Measurements from ENCODE around the gene TMEM240.
A peak's percentile ranks its signal among the peaks of the same experiment; 100 is the strongest.
"Not testable (repeated sequence)": the region's sequence is repeated elsewhere in the genome, so short reads cannot be mapped to it uniquely, and the experiment has no call there.

TMEM240 gene

DNA sequence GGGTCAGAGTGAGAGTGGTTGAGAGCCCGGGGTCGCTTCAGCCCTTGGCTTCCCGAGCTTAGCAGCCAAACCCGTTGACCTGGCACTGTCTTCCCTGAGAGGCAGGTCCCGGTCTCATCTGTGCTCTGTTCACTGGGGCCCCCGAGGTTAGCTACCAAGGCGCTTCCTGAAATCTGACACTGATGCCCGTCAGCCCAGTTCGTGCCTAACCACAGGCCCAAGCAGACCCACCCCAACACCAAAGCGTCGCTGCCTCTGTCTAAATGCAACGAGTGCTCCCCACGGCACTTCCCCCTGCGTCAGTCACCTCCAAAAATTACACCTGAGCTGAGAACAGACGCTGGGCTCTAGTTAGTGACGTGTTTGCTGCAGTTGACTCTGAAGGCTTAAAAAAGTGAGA lies 26.0 kb downstream of the TMEM240 start:
- H3K36me3 ChIP-seq (ENCODE audit: insufficient read depth, low read length); H3K27ac ChIP-seq (ENCODE audit: low read depth, low read length); H3K4me3 ChIP-seq (ENCODE audit: low read depth in 1 of 2, low read length in 2 of 2); H3K4me1 ChIP-seq (ENCODE audit: insufficient read depth, low read length); H3K9ac ChIP-seq (ENCODE audit: low read length); H3K9me3 ChIP-seq (ENCODE audit: low read length); H3K27me3 ChIP-seq (ENCODE audit: control insufficient read depth in 1 of 2, insufficient read depth in 2 of 2, low read length in 2 of 2): not testable (repeated sequence)

DNA sequence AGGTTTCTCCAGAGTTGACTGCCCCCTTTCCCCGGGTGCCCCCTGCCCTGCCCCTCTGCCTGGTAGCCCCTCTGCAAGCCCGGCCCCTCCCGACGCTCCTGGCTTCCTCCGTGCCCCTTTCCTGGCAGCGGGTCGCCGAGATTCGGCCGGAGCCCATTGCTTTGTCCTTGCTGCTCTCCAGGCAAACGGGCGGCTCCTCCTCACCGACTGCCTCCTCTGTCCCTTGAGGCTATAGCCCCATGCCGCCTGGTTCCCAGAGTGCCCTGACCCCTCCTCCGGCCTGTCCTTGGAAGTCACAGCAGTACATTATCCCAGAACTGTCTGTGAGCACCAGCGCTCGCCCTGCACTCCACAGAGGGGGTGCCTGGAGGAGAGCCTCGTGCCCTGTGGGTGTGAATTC lies 26.7 kb downstream of the TMEM240 start:
- not testable (repeated sequence) for H3K4me1 ChIP-seq (ENCODE audit: insufficient read depth, low read length); H3K9ac ChIP-seq (ENCODE audit: low read length); H3K36me3 ChIP-seq (ENCODE audit: insufficient read depth, low read length); H3K4me3 ChIP-seq (ENCODE audit: low read depth in 1 of 2, low read length in 2 of 2); H3K27ac ChIP-seq (ENCODE audit: low read depth, low read length); H3K27me3 ChIP-seq (ENCODE audit: control insufficient read depth in 1 of 2, insufficient read depth in 2 of 2, low read length in 2 of 2); H3K9me3 ChIP-seq (ENCODE audit: low read length)

GRCh38 chr1:1512425-1512824 lies 28.0 kb downstream of the TMEM240 start:
- H3K27me3 ChIP-seq (ENCODE audit: control insufficient read depth in 1 of 2, insufficient read depth in 2 of 2, low read length in 2 of 2); H3K9ac ChIP-seq (ENCODE audit: low read length); H3K36me3 ChIP-seq (ENCODE audit: insufficient read depth, low read length); H3K4me1 ChIP-seq (ENCODE audit: insufficient read depth, low read length); H3K27ac ChIP-seq (ENCODE audit: low read depth, low read length); H3K9me3 ChIP-seq (ENCODE audit: low read length); H3K4me3 ChIP-seq (ENCODE audit: low read depth in 1 of 2, low read length in 2 of 2): not testable (repeated sequence)

- no peaks in the 10 kb centered on the region for H3K9me3 ChIP-seq (ENCODE audit: low read length)
- H3K9ac ChIP-seq (ENCODE audit: low read length): peak within 1 kb of the TSS; percentile 78
- H3K27ac ChIP-seq (ENCODE audit: low read depth, low read length): peak within 1 kb of the TSS; percentile 88
Measured at GRCh38 chr1:1511533-1512285, 28.7 kb downstream of the TMEM240 start, which contains the start of gene ATAD3A. Gene ATAD3A, plus strand, starts transcription at chr1:1512162. Its CDS starts 107 bp downstream, at chr1:1512269.

GRCh38 chr1:1510912-1511532 lies 29.4 kb downstream of the TMEM240 start:
- Histone ChIP-seq H3K27me3 (ENCODE audit: control insufficient read depth in 1 of 2, insufficient read depth in 2 of 2, low read length in 2 of 2) (no peaks in the 10 kb centered on the region), H3K9me3 (ENCODE audit: low read length) (no peaks in the 10 kb centered on the region), H3K27ac (ENCODE audit: low read depth, low read length) (peak overlapping the region; percentile 88), H3K4me1 (ENCODE audit: insufficient read depth, low read length) (peaks cover 7% of the 10 kb centered on the region), H3K36me3 (ENCODE audit: insufficient read depth, low read length) (no peaks in the 10 kb centered on the region), H3K9ac (ENCODE audit: low read length) (peak overlapping the region; percentile 78), H3K4me3 (ENCODE audit: low read depth in 1 of 2, low read length in 2 of 2) (peak overlapping the region; percentile 79 to 81)

More at GRCh38 chr1:1511533-1512285, 28.7 kb downstream of the TMEM240 start, which contains the start of gene ATAD3A:
- peaks cover 7% of the 10 kb centered on the region for H3K4me1 ChIP-seq (ENCODE audit: insufficient read depth, low read length)
- H3K36me3 ChIP-seq (ENCODE audit: insufficient read depth, low read length): no peaks in the 10 kb centered on the region
- H3K27me3 ChIP-seq (ENCODE audit: control insufficient read depth in 1 of 2, insufficient read depth in 2 of 2, low read length in 2 of 2): no peaks in the 10 kb centered on the region
- peak within 1 kb of the TSS; percentile 79 to 81 for H3K4me3 ChIP-seq (ENCODE audit: low read depth in 1 of 2, low read length in 2 of 2)

DNA sequence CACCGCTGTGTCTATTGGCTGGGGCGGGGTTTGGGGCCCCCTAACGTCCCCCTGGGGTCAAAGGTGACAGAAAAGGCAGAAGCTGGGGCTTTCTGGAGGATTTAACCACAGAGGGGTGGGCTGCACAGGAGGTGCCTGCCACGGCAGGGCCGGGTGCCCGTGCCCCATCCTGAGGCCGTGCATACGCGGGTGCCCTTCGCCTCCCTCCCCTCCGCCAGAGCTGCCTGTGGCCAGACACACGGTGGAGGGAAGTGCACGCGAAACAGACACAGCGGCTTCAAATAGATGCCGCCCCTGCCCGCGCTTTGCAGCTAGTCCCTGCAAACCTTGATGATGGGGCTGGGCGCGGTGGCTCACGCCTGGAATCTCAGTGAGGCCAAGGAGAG lies 31.0 kb downstream of the TMEM240 start:
- H3K27ac ChIP-seq (ENCODE audit: low read depth, low read length); H3K4me3 ChIP-seq (ENCODE audit: low read depth in 1 of 2, low read length in 2 of 2); H3K9me3 ChIP-seq (ENCODE audit: low read length); H3K4me1 ChIP-seq (ENCODE audit: insufficient read depth, low read length); H3K36me3 ChIP-seq (ENCODE audit: insufficient read depth, low read length); H3K27me3 ChIP-seq (ENCODE audit: control insufficient read depth in 1 of 2, insufficient read depth in 2 of 2, low read length in 2 of 2); H3K9ac ChIP-seq (ENCODE audit: low read length): not testable (repeated sequence)

DNA sequence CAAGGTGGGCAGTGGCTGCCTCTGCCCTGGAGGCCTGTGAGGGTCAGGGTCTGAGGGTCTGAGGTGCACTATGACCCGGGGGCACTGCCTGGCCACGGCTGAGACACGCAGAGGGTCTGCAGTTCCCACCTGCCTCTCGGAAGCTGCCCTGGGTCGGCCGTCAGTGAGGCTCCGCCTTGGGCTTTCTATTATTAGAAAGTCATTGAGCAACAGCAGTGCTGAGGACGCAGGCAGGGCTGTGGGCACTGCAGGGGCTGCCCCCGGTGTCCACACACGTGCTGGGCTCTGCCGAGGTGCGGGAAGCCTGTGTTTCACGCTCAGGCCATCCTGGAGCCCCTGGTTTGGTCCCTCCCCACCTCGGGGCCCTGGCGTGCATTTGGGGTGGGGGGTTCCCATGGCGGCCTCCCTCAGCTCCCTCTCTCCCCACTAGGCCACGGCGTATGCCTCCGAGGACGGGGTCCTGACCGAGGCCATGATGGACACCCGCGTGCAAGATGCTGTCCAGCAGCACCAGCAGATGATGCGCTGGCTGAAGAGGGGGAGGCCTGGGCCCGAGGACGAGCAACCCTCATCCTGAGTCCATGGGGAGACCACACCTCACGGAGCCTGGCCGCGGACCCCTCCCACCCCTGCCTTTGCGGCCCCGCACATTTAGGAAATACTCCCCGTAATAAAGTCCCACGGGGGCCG lies 31.5 kb downstream of the TMEM240 start:
- H3K9me3 ChIP-seq (ENCODE audit: low read length); H3K9ac ChIP-seq (ENCODE audit: low read length); H3K4me3 ChIP-seq (ENCODE audit: low read depth in 1 of 2, low read length in 2 of 2); H3K36me3 ChIP-seq (ENCODE audit: insufficient read depth, low read length); H3K27me3 ChIP-seq (ENCODE audit: control insufficient read depth in 1 of 2, insufficient read depth in 2 of 2, low read length in 2 of 2); H3K27ac ChIP-seq (ENCODE audit: low read depth, low read length); H3K4me1 ChIP-seq (ENCODE audit: insufficient read depth, low read length): not testable (repeated sequence)

DNA sequence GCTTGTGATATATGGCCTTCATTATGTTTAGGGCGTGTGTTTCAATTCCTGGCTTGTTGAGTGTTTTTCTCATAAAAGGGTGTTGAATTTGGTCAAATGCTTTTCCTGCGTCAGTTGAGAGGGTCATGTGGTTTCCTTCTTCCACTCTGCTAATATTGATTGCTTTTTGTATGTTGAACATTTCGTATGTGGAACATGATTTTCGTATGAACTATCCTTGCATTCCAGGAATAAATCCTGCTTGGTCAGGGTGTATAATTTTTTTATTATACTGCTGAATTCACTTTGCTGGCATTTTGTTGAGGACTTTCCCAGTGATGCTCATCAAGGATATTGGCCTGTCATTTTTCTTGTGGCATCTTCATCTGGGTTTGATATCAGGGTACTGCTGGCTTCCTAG lies 33.1 kb downstream of the TMEM240 start:
- no peaks in the 10 kb centered on the region for H3K9me3 ChIP-seq (ENCODE audit: low read length)
- H3K4me1 ChIP-seq (ENCODE audit: insufficient read depth, low read length): peaks cover 7% of the 10 kb centered on the region
- H3K27ac ChIP-seq (ENCODE audit: low read depth, low read length): no peak overlapping the region
- no peak overlapping the region for H3K4me3 ChIP-seq (ENCODE audit: low read depth in 1 of 2, low read length in 2 of 2)
- H3K9ac ChIP-seq (ENCODE audit: low read length): no peak overlapping the region
- no peaks in the 10 kb centered on the region for H3K36me3 ChIP-seq (ENCODE audit: insufficient read depth, low read length)
- H3K27me3 ChIP-seq (ENCODE audit: control insufficient read depth in 1 of 2, insufficient read depth in 2 of 2, low read length in 2 of 2): no peaks in the 10 kb centered on the region

DNA sequence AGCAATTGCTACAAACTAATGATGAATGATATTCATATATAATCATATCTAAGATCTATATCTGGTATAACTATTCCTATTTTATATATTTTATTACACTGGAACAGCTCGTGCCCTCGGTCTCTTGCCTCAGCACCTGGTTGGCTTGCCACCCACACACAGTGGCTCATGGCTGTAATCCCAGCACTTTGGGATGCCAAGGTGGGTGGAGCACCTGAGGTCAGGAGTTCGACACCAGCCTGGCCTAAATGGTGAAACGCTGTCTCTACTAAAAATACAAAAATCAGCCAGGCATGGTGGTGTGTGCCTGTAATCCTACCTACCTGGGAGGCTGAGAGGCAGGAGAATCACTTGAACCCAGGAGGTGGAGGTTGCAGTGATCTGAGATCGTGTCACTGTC lies 34.6 kb downstream of the TMEM240 start:
- not testable (repeated sequence) for H3K36me3 ChIP-seq (ENCODE audit: insufficient read depth, low read length); H3K4me3 ChIP-seq (ENCODE audit: low read depth in 1 of 2, low read length in 2 of 2); H3K27me3 ChIP-seq (ENCODE audit: control insufficient read depth in 1 of 2, insufficient read depth in 2 of 2, low read length in 2 of 2); H3K27ac ChIP-seq (ENCODE audit: low read depth, low read length); H3K9me3 ChIP-seq (ENCODE audit: low read length); H3K9ac ChIP-seq (ENCODE audit: low read length); H3K4me1 ChIP-seq (ENCODE audit: insufficient read depth, low read length)

DNA sequence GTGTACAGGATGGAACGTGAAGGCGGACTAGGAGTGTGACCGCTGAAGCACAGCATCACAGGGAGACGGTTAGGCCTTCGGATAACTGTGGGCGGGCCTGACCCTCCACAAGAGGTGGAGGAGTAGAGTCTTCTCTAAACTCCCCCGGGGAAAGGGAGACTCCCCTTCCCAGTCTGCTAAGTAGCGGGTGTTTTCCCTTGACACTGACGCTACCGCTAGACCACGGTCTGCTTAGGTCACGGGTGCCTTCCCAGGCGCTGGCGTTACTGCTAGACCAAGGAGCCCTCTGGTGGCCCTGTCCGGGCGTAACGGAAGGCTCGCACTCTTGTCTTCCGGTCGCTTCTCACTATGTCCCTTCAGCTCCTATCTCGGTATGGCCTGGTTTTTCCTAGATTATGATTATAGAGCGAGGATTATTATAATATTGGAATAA lies 35.0 kb downstream of the TMEM240 start:
- H3K9ac ChIP-seq (ENCODE audit: low read length); H3K27ac ChIP-seq (ENCODE audit: low read depth, low read length); H3K4me1 ChIP-seq (ENCODE audit: insufficient read depth, low read length); H3K36me3 ChIP-seq (ENCODE audit: insufficient read depth, low read length); H3K4me3 ChIP-seq (ENCODE audit: low read depth in 1 of 2, low read length in 2 of 2); H3K9me3 ChIP-seq (ENCODE audit: low read length); H3K27me3 ChIP-seq (ENCODE audit: control insufficient read depth in 1 of 2, insufficient read depth in 2 of 2, low read length in 2 of 2): not testable (repeated sequence)

- not testable (repeated sequence) for H3K27me3 ChIP-seq (ENCODE audit: control insufficient read depth in 1 of 2, insufficient read depth in 2 of 2, low read length in 2 of 2); H3K9me3 ChIP-seq (ENCODE audit: low read length); H3K4me1 ChIP-seq (ENCODE audit: insufficient read depth, low read length); H3K27ac ChIP-seq (ENCODE audit: low read depth, low read length); H3K4me3 ChIP-seq (ENCODE audit: low read depth in 1 of 2, low read length in 2 of 2); H3K36me3 ChIP-seq (ENCODE audit: insufficient read depth, low read length); H3K9ac ChIP-seq (ENCODE audit: low read length)
Measured at GRCh38 chr1:1504777-1505365, 35.6 kb downstream of the TMEM240 start.
